Fibroblast of peridontal ligament (primary cell): ENCODE results near the gene OSCAR.

Experiments used
- DNase-seq: peaks from one replicate; pipeline ENCODE4 v3.0.0-alpha.2; 2010; ENCODE audit errors: extremely low read depth

Gene OSCAR

DNA sequence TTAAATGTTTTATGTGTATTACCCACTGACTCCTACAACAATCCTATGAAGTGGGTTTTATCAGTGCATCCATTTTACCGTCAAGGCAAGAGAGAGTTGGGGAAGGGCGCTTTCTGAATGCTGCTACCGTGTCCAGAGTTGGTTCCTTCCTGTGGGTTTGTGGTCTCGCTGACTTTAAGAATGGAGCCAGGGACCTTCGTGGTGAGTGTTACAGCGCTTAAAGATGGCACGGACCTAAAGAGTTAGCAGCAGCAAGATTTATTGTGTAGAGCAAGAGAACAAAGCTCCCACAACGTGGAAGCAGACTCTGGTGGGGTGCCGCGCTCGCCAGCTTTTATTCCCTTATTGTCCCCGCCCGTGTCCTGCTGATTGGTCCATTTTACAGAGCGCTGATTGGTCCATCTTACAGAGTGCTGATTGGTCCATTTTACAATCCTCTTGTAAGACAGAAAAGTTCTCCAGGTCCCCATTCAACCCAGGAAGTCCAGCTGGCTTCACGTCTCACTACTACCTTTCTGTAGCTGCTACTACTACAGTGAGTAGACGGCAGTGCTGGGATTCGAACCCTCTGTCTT, 6.1 kb downstream of the OSCAR start:
- no peak for DNase-seq

DNA sequence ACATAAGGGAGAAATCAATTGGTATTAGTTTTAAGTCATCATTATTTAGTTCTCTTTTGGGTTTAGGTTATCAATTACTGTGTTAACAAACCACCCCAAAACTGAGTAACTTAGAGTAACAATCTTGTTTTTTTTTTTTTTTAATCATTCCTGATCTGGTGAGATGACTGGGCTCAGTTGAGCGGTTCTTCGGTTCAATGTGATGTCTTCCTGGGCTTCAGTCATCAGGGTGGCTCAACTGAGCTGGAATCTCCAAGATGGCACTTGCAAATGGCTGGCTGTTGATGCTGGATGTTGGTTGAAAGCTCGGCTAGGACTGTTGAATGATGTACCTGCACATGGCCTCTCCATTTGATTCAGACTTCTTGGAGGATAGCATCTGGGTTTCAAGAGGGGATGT, 16.2 kb downstream of the OSCAR start:
- no peak for DNase-seq

DNA sequence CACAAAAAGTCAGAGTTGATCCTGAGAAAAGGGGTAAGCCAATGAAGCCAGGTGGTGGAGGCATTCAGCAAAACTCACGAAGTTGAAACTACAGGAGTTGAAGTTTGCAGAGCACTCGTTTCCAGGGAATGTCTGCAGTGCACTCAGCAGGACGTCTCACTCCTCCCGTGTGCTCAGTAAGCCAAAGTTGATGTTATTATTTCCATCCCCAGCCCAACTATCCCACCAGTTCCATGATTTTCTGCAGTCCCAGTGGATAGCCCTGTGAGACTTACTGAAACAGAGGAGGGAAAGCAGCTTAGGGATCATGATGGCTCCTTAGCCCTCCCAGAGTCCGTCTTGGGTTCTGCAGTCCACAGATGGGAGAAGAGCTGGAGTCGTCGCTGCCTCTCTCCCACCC, 19.6 kb downstream of the OSCAR start, which contains the start of gene TARM1:
TSS of gene TARM1 (minus strand) at position 334 of the 400 bp plus-strand sequence. CDS start at position 309, 25 bp downstream.
- no peak for DNase-seq

DNA sequence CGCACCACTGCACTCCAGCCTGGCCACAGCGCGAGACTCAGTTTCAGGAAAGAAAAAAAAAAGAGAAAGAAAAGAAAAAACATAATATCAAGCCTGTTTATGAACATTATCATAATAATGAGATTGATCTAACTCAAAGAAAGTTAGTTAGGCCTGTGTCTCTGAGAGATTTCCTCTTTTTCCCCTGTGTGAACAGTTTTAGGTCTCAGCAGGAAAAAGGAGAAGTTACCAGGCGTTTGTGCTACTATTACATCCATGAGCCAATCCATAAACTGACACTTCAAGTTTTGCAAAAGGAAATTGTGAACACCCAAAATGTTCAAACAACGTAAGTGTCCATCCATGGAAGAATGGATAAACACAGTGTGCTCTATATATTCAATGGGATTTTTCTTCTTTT, 23.3 kb downstream of the OSCAR start:
- DNase-seq: no peak

DNA sequence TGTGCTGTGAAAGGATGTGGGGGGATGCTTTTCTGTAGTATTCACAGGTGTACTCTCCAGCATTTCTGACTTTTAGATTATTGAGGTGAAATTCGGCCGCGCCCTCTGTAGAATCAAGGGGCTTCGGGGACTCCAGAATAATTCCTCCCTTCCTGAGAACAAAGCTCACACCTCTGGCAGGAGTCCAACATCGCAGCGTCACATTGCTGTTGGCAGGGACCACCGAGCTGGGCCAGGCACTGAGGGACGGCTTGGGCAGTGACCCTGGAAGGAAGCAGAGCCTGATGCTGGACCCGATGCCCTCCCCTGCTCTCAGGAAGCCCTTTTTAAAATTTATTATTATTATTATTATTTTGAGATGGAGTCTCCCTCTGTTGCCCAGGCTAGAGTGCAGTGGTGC, 25.8 kb downstream of the OSCAR start:
- DNase-seq: no peak

DNA sequence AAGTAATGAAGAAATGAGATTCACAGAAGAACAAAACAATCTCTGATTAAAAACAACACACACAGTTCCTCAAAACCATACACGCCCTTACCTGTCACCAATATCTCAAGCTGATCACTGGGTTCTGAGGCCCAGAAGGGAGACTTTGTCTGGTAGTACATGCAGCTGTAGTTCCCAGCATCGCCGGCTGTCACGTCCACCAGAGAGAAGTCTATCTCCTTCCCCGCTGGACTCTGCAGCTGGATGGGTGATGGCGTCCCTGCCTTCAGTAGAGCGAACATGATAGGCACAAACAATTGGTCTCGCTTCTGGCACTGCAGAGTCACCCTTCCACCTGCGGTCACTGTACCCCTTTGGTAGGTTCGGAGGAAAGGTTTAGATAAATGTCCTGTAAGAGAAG, 26.8 kb downstream of the OSCAR start:
- DNase-seq: no peak

DNA sequence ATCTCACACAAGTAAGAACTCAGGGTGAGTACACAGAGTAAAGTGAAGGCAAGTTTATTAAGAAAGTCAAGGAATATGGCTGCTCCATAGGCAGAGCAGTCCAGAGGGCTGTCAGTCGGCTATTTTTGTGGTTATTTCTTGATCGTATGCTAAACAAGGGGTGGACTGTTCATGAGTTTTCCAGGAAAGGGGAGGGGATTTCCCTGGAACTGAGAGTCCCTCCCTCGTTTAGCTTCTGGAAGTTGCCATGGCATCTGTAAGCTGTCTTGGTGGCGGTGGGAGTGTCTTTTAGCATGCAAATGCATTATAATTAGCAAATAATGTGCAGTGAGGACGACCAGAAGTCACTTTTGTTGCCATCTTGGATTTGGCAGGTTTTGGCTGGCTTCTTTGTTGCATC, 31.1 kb downstream of the OSCAR start:
- no peak for DNase-seq

DNA sequence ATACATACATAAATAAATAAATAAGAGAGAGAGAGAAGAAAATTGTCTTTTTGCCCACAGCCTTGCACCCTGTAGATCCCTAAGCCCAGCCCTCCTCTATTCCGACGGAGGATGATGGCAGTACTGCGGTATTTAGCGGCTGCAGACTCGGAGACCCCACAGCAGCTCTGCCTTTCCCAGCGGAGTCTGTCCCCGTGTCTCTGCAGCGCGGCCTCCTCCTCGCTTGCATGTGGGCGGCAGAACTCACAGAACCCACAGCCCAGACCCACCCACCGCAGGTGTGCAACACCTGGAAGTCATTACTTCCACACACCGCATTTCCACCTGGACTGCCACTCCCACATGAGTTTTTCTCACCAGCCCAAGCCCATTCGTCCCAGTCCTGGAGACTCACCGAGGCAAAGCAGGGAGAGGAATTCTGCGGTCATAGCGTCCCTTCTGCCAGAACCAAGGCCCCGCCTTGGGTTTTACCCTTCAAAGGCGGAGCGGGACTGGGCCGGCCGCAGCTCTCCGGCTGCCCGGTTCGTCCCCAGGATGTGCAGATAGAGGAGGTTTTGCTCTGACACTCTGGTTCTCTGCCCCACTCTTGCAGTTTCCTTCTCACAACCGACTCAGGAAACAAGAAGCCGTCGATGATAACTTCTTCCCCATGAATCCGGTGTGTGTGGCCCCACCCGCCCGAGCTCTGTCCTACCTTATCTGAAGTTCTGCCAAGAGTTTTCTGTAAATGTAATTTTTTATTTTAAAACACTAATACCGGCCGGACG, 37.1 kb downstream of the OSCAR start, which contains the start of gene VSTM1:
TSS of gene VSTM1 (minus strand) at position 548 of the 767 bp plus-strand sequence. CDS start at position 428, 120 bp downstream.
- no peak for DNase-seq

DNA sequence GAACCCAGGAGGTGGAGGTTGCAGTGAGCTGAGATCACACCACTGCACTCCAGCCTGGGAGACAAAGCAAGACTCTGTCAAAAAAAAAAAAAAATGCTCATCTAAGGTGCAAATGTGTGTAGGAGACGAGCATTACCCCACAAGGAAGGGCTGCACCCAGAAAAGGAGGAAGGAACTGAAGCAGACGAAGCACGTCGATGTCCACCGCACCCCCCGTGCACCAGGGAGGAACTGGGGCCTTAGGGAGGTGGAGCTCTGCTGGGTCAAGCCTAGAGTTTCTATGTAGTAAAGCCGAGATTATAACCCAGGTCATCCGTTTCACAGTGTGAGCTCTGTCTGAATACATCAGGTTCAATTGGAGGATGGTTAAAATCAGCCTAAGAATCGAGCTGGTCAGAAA, 38.0 kb downstream of the OSCAR start:
- DNase-seq: no peak

DNA sequence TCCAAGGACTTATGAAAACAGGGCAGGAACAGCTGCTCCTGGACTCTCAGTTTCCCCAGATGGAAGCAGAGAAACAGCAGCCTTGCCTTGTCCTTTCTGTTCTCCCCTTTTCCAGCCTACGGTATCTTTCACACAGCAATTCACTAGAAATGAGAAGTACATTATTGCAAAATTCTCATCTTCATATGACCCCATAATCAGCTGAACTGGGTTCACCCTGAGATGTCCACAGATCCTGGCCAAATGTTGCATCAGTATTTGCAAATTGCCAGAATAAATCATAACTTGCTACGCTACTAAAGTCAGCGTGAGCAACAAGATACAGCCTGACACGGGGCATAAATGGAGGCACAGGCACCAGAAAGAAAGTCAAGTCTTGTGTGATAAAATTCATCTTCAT, 53.0 kb downstream of the OSCAR start:
- DNase-seq: no peak

DNA sequence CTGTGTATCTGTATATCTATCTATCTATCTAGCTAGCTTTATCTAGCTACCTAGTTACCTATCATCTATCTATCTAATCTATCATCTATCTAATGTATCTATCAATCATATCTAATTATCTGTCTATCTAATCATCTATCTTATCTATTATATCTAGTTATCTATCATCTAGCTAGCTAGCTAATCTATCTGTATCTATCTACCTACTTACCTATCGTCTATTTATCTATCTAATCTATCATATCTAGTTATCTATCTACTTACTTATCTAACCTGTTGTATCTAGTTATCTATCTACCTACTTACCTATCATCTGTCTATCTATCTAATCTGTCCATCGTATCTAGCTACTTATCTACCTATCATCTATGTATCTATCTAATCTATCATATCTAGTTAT, 54.8 kb downstream of the OSCAR start:
- DNase-seq: no peak
